B cell (primary cell): Measurements from ENCODE around the gene STK16. TPM values are rescaled to one million over a fixed set of nuclear protein-coding genes. Genes with fewer than 3 reads are reported as not detected.

ENCODE experiments used
- ATAC-seq: fragments of 200-7000 bp; cut with Tn5 transposase; one replicate; pipeline ENCODE4 v1.10.0; 2021; ENCODE audit warnings: low read depth, mild to moderate bottlenecking, moderate number of reproducible peaks, moderate library complexity
- CTCF ChIA-PET: fragments of 350-600 bp; sonication (Branson Sonifier 250); formaldehyde crosslinking; loops from one replicate; lab custom pipeline; 2021; ENCODE audit warnings: antibody characterized with exemption, inconsistent platforms; lab: Charles Lee
- POLR2A ChIA-PET: fragments of 350-600 bp; sonication (Branson Sonifier 250); formaldehyde crosslinking; loops from one replicate; lab custom pipeline; 2021; ENCODE audit warnings: antibody characterized with exemption; lab: Charles Lee
- DNase-seq: peaks from one replicate; pipeline ENCODE4 v3.0.0; 2013
- H2AFZ ChIP-seq: 2 replicates; pipeline ENCODE4 v1.6.1; 2012; ENCODE audit warnings: mild to moderate bottlenecking, low read depth, low read length; ENCODE audit not compliant: insufficient read depth, poor library complexity, severe bottlenecking
- H3K27ac ChIP-seq, 2 donors: 1 replicate in 1 of 2; 2 replicates in 1 of 2; pipeline ENCODE4 v1.5.1; 2012 to 2013; ENCODE audit warnings: low read length in 2 of 2, mild to moderate bottlenecking in 2 of 2, moderate library complexity in 1 of 2
- H3K27me3 ChIP-seq, 4 experiments: fragments of 200-600 bp in 1 of 4; sonication (generic) in 1 of 4; replicated peaks in 1 of 4; 1 replicate in 2 of 4; 2 replicates in 2 of 4; pipeline versions ENCODE4 v1.6.1 to v1.7.0; 2013 to 2016; ENCODE audit warnings: low read length in 3 of 4, mild to moderate bottlenecking in 2 of 4, mixed read lengths in 1 of 4, moderate library complexity in 1 of 4; ENCODE audit not compliant: insufficient read depth in 4 of 4, control insufficient read depth in 3 of 4; ENCODE audit errors: control extremely low read depth in 1 of 4
- H3K36me3 ChIP-seq, 2 experiments: replicated peaks in 1 of 2; 1 replicate in 1 of 2; 2 replicates in 1 of 2; pipeline versions ENCODE4 v1.6.1 to v1.7.1; 2013; ENCODE audit warnings: low read length in 1 of 2; ENCODE audit not compliant: insufficient read depth in 2 of 2, control insufficient read depth in 1 of 2; ENCODE audit errors: control extremely low read depth in 1 of 2, extremely low read depth in 1 of 2
- H3K4me1 ChIP-seq, 2 donors: fragments of 200-600 bp in 1 of 2; sonication (generic) in 1 of 2; 1 replicate in 1 of 2; 2 replicates in 1 of 2; pipeline versions ENCODE4 v1.5.1 to v1.6.1; 2013 to 2017; ENCODE audit warnings: low read length in 2 of 2; ENCODE audit not compliant: control insufficient read depth in 2 of 2, insufficient read depth in 2 of 2
- H3K4me2 ChIP-seq: replicated peaks from 2 replicates; pipeline ENCODE3; 2012; ENCODE audit warnings: mild to moderate bottlenecking, low read depth, low read length; ENCODE audit not compliant: poor library complexity, severe bottlenecking
- H3K4me3 ChIP-seq, 5 experiments: fragments of 200-600 bp in 1 of 5; sonication (generic) in 1 of 5; 1 replicate in 3 of 5; 2 replicates in 2 of 5; pipeline versions ENCODE4 v1.5.1 to v1.7.0; 2011 to 2016; ENCODE audit warnings: low read length in 4 of 5, mild to moderate bottlenecking in 4 of 5, low read depth in 2 of 5, control low read depth in 1 of 5, moderate library complexity in 1 of 5; ENCODE audit not compliant: insufficient read depth in 1 of 5; ENCODE audit errors: control extremely low read depth in 1 of 5, extremely low read depth in 1 of 5
- H3K79me2 ChIP-seq: fragments of 200-600 bp; sonication (generic); one replicate; pipeline ENCODE4 v1.6.0; 2016; ENCODE audit warnings: low read length; ENCODE audit not compliant: control insufficient read depth, insufficient read depth
- H3K9ac ChIP-seq: fragments of 200-600 bp; sonication (generic); 2 replicates; pipeline ENCODE4 v1.6.1; 2017; ENCODE audit warnings: mild to moderate bottlenecking, low read length, moderate library complexity
- H3K9me3 ChIP-seq, 3 donors: one replicate each; pipeline versions ENCODE4 v1.6.1 to v1.7.1; 2013; ENCODE audit warnings: low read length in 2 of 3; ENCODE audit not compliant: control insufficient read depth in 2 of 3, insufficient read depth in 1 of 3; ENCODE audit errors: control extremely low read depth in 1 of 3
- H4K20me1 ChIP-seq: 2 replicates; pipeline ENCODE4 v1.6.0; 2012; ENCODE audit warnings: mild to moderate bottlenecking, low read length; ENCODE audit not compliant: insufficient read depth, control insufficient read depth, poor library complexity, severe bottlenecking
- H3K27ac Mint-ChIP-seq: one replicate; pipeline ENCODE4 v1.8.0; 2021; ENCODE audit warnings: mixed read lengths
- H3K27me3 Mint-ChIP-seq: one replicate; pipeline ENCODE4 v1.8.0; 2021; ENCODE audit warnings: mixed read lengths
- H3K4me1 Mint-ChIP-seq: one replicate; pipeline ENCODE4 v1.8.0; 2021; ENCODE audit warnings: mixed read lengths
- H3K4me3 Mint-ChIP-seq: one replicate; pipeline ENCODE4 v1.8.0; 2021; ENCODE audit warnings: mixed read lengths
- H3K9me3 Mint-ChIP-seq: one replicate; pipeline ENCODE4 v1.8.0; 2022; ENCODE audit warnings: mixed read lengths; ENCODE audit not compliant: insufficient read depth
- EZH2 ChIP-seq: IDR thresholded peaks from 2 replicates; pipeline ENCODE4 v1.6.1; 2012; ENCODE audit warnings: borderline replicate concordance, low read depth, mild to moderate bottlenecking, moderate library complexity, low read length; ENCODE audit not compliant: insufficient read depth, poor library complexity, severe bottlenecking
- WGBS: methylation state at CpG from one replicate; pipeline ENCODE4 v1.1.5; 2013; ENCODE audit warnings: missing lambda C conversion rate; ENCODE audit not compliant: insufficient coverage; 5-methylcytosine and 5-hydroxymethylcytosine counted together
- intact Hi-C: fragments of 100-400 bp; cut with micrococcal nuclease; formaldehyde crosslinking; loops from one replicate; pipeline ENCODE4 v1.10.0; 2022
- polyA minus RNA-seq: library from RNA; depleted of rRNA, polyadenylated mRNA; stranded (reverse); fragments of >200 nt; gene quantifications from 2 replicates; pipeline ENCODE4 v1.2.3, GENCODE V29; 2012
- polyA plus RNA-seq: library from polyadenylated mRNA; depleted of rRNA; stranded (reverse); fragments of >200 nt; gene quantifications from 2 replicates; pipeline ENCODE4 v1.2.3, GENCODE V29; 2012
- total RNA-seq, 2 donors: library from RNA; stranded (reverse); fragments of 120-200 nt in 1 of 2; gene quantifications; 1 replicate in 1 of 2; 2 replicates in 1 of 2; pipeline versions ENCODE4 v1.2.3 to v1.2.4, GENCODE V29; 2013 to 2022

STK16 gene
- total RNA-seq: 29.0 and 29.3 TPM in 2 replicates
- total RNA-seq (2013): 27.1 TPM
- polyA plus RNA-seq: 46.9 and 60.1 TPM in 2 replicates
- 31.5 and 33.6 TPM in 2 replicates for polyA minus RNA-seq

DNA sequence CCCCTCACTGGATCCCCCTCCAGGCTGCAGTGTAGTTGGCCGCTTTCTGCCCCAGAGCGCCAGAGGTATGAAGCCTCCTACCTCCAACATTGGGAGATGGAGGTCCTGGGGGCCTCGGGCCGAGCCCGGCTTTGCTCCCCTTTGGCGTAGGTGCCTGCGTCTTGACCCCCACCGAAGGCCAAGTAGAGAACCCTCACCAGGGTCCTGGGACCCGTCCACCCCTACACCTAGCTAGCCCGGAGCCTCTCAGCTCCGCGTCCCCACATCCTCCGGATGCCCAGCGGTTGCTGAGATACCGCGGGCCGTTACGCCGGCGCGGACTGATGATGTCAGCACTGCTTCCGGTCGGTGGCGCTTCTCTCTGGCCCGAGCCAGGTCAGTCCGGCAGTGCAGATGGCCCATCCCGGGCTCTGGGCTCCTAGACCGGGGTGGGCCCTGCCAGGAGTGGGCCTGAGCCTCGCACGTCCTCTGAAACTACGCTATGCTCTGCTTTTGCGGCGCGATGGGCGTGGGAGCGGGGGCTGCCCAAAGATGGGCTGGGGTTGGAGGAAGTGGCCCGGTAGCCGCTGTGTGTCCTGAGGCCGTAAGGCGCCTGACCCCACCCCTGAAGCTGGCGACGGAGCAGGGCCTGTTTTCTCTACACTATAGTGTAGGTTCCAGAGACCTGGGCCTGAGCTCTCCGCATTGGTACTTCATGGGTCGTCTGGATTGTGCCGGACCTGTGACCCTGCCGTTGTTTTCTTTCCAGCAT is at the start of gene STK16, which contains the start of gene GLB1L:
TSS of gene STK16 (plus strand) at position 332 of the 751 bp plus-strand sequence. CDS start 521 bp downstream, outside the sequence.
TSS of gene GLB1L (minus strand) at position 297 of the 751 bp plus-strand sequence. CDS start 1,871 bp downstream, outside the sequence.
- peaks cover 51% of the 10 kb centered on the region for H3K79me2 ChIP-seq
- H2AFZ ChIP-seq: peak within 1 kb of the TSS; percentile 96
- DNase-seq (peak; percentile 93), ATAC-seq (peak; percentile 67)
- no peaks in the 10 kb centered on the region for H3K27me3 ChIP-seq
- Mint-ChIP-seq H3K27me3 (no peaks in the 10 kb centered on the region), H3K4me3 (peak within 1 kb of the TSS; percentile 92), H3K4me1 (peaks cover 62% of the 10 kb centered on the region), H3K27ac (peak within 1 kb of the TSS; percentile 96), H3K9me3 (no peaks in the 10 kb centered on the region)
- H3K9ac ChIP-seq: peak within 1 kb of the TSS; percentile 96
- no peaks in the 10 kb centered on the region for H4K20me1 ChIP-seq
- H3K27ac ChIP-seq: peak within 1 kb of the TSS; percentile 87 to 92
- H3K4me1 ChIP-seq: peaks cover 52 to 58% of the 10 kb centered on the region in 2 donors
- H3K9me3 ChIP-seq: no peaks in the 10 kb centered on the region
- no peak for TF ChIP-seq EZH2
- intact Hi-C loops: loop anchor here (1.0 to 2.0 kb wide), 6 partner anchors 8 to 85 kb away; partner anchors contain the start of genes ANKZF1, ATG9A, CNPPD1 and DNAJB2
- 2% methylated on average over 46 of the region's 46 CpGs for WGBS
- POLR2A ChIA-PET: interaction anchor here (0.7 to 2.7 kb wide), 9 partner anchors 9 to 142 kb away, joined by 3 to 49 read pairs (median 9); partner anchors contain the start of genes ABCB6, ANKZF1, ATG9A and CNPPD1
- peak within 1 kb of the TSS; percentile 93 for H3K4me2 ChIP-seq
- peaks cover 0 to 21% of the 10 kb centered on the region in 2 experiments for H3K36me3 ChIP-seq
- CTCF ChIA-PET: interaction anchor here (0.7 to 3.0 kb wide), 16 partner anchors 9 to 143 kb away, joined by 3 to 25 read pairs (median 4); partner anchors contain the start of genes ANKZF1, ATG9A, DNAJB2 and TUBA4A
- H3K4me3 ChIP-seq: peak within 1 kb of the TSS; percentile 50 to 98 (median 94)

DNA sequence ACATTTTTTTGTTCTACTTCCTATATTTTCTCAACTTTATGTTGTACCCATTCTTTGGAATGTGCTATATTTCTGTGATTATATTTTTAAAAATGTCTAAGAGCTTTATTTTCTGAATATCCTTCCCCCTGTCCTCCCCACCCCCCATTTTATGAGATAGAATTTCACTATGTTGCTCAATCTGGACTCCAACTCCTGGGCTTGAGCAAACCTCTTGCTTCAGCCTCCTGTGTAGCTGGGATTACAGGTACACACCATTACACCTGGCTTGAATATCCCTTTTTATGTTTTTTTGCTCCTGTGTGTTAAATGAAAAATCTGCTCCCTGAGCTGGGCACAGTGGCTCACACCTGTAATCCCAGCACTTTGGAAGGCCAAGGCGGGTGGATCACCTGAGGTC is 47.9 kb upstream of the STK16 start:
- POLR2A ChIA-PET: interaction anchor here (0.7 kb wide), 1 partner anchor 9 kb away, joined by 5 read pairs; no protein-coding TSS in a partner anchor
- Histone ChIP-seq H3K9me3 (no peaks in the 10 kb centered on the region), H3K27me3 (peaks cover 0 to 3% (median 0%) of the 10 kb centered on the region in 4 experiments), H3K79me2 (no peaks in the 10 kb centered on the region), H4K20me1 (no peaks in the 10 kb centered on the region), H2AFZ (no peak overlapping the region), H3K4me3 (no peak overlapping the region), H3K4me1 (no peaks in the 10 kb centered on the region), H3K36me3 (no peaks in the 10 kb centered on the region), H3K4me2 (no peak overlapping the region), H3K27ac (no peak overlapping the region), H3K9ac (no peak overlapping the region)
- H3K9me3 Mint-ChIP-seq: no peaks in the 10 kb centered on the region
- TF ChIP-seq EZH2: no peak
- intact Hi-C loops: no loop called here
- no peak overlapping the region for H3K4me3 Mint-ChIP-seq
- H3K27me3 Mint-ChIP-seq: peaks cover 14% of the 10 kb centered on the region
- no peaks in the 10 kb centered on the region for H3K4me1 Mint-ChIP-seq
- DNase-seq (no peak), ATAC-seq (no peak)
- CTCF ChIA-PET: interaction anchor here (1.2 kb wide), 1 partner anchor 26 kb away, joined by 3 read pairs; no protein-coding TSS in a partner anchor
- no peak overlapping the region for H3K27ac Mint-ChIP-seq
- no CpG with 5 or more reads among the region's 1 CpG for WGBS
